Measurements from ENCODE around the gene ZRANB1. TPM values are rescaled to one million over a fixed set of nuclear protein-coding genes. Genes with fewer than 3 reads are reported as not detected.

Gene ZRANB1
- total and polyA plus RNA-seq, 10 of the 15 experiments (the other 5 are each of a cell fraction or from before 2014, with no cell fraction given), result 1.7 to 11.8 (median 6.2) TPM

DNA sequence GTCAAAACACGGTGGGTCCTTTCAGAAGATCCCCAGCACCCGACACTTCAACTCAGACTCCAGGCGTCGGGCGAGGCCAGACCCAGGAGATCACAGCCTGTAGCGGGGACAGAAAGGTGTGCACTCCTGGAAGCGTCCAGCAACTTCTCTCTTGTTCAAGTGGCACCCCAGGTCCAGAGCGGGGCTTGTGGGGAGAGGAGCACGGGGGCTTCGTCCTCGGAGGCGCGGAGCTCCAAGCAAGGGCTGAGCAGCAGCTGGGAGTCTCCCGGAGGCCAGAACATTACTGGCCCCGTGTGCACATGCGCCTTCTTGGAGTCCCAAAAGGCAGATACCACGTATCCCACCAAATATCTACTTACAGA is 54.9 kb downstream of the ZRANB1 start:
- 87% methylated on average over 17 of the region's 17 CpGs for WGBS (ENCODE audit: insufficient coverage, insufficient replicate concordance, low lambda C conversion rate, missing lambda C conversion rate)

More for the DNA sequence above, 54.9 kb downstream of the ZRANB1 start:
- DNase-seq (ENCODE audit: low read depth, low spot score), result no peak
- Histone ChIP-seq H3K36me3 (ENCODE audit: control insufficient read depth in 2 of 2, insufficient read depth in 2 of 2, low read length in 1 of 2) (no peaks in the 10 kb centered on the region), H3K9me3 (replicated peaks; ENCODE audit: control insufficient read depth, insufficient read depth, low read length) (no peaks in the 10 kb centered on the region), H3K27me3 (replicated peaks in 1 of 2; ENCODE audit: control insufficient read depth in 2 of 2, insufficient read depth in 2 of 2, low read length in 1 of 2) (no peaks in the 10 kb centered on the region), H3K27ac (ENCODE audit: control insufficient read depth, insufficient read depth) (no peak overlapping the region), H2AFZ (ENCODE audit: control insufficient read depth, low read depth, low read length) (no peak overlapping the region), H3K4me2 (ENCODE audit: control insufficient read depth, insufficient read depth) (no peak overlapping the region), H3K4me3 (no peak overlapping the region), H3K9ac (ENCODE audit: control insufficient read depth, insufficient read depth, low read length) (no peak overlapping the region), H3K4me1 (ENCODE audit: control insufficient read depth, insufficient read depth, low read length) (no peaks in the 10 kb centered on the region; the same call in 1 of the 2 replicates), H3K79me2 (ENCODE audit: control insufficient read depth, insufficient read depth, low read length) (no peaks in the 10 kb centered on the region), H4K20me1 (ENCODE audit: control insufficient read depth, insufficient read depth) (no peaks in the 10 kb centered on the region)
- CTCF ChIA-PET, result no interaction called here
- TF ChIP-seq NFIC (IDR thresholded peaks at IDR 0.05; ENCODE audit: low read depth, low read length) (no peak), NFXL1 (IDR thresholded peaks at IDR 0.05; ENCODE audit: borderline replicate concordance) (no peak), EED (IDR thresholded peaks at IDR 0.05; ENCODE audit: low read depth) (no peak), SUZ12 (IDR thresholded peaks at IDR 0.05; ENCODE audit: unreplicated experiment) (no peak), POLR2A (IDR thresholded peaks at IDR 0.05; ENCODE audit: low read depth, low read length) (no peak), MEF2A (IDR thresholded peaks at IDR 0.05; ENCODE audit: insufficient read depth, low read depth, low read length) (no peak), SMAD5 (IDR thresholded peaks at IDR 0.05; ENCODE audit: low read depth) (no peak), STAT3 (IDR thresholded peaks at IDR 0.05; ENCODE audit: low read depth, low read length) (no peak), POLR2AphosphoS2 (IDR thresholded peaks at IDR 0.05; ENCODE audit: low read depth, low read length) (no peak), POLR2AphosphoS5 (IDR thresholded peaks at IDR 0.05; ENCODE audit: low read length) (no peak), POU2F2 (IDR thresholded peaks at IDR 0.05; ENCODE audit: borderline replicate concordance, low read depth, low read length) (no peak), ZZZ3 (IDR thresholded peaks at IDR 0.05; ENCODE audit: control insufficient read depth, insufficient read length, low read depth) (no peak), HDAC2 (IDR thresholded peaks at IDR 0.05) (no peak)
- TF ChIP-seq, protein P1, sequence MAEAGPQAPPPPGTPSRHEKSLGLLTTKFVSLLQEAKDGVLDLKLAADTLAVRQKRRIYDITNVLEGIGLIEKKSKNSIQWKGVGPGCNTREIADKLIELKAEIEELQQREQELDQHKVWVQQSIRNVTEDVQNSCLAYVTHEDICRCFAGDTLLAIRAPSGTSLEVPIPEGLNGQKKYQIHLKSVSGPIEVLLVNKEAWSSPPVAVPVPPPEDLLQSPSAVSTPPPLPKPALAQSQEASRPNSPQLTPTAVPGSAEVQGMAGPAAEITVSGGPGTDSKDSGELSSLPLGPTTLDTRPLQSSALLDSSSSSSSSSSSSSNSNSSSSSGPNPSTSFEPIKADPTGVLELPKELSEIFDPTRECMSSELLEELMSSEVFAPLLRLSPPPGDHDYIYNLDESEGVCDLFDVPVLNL (IDR thresholded peaks at IDR 0.05; ENCODE audit: low read depth, low read length), result no peak
- TF ChIP-seq, protein P2, sequence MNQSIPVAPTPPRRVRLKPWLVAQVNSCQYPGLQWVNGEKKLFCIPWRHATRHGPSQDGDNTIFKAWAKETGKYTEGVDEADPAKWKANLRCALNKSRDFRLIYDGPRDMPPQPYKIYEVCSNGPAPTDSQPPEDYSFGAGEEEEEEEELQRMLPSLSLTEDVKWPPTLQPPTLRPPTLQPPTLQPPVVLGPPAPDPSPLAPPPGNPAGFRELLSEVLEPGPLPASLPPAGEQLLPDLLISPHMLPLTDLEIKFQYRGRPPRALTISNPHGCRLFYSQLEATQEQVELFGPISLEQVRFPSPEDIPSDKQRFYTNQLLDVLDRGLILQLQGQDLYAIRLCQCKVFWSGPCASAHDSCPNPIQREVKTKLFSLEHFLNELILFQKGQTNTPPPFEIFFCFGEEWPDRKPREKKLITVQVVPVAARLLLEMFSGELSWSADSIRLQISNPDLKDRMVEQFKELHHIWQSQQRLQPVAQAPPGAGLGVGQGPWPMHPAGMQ (IDR thresholded peaks at IDR 0.05; ENCODE audit: borderline replicate concordance), result no peak
- TF ChIP-seq, protein P3, sequence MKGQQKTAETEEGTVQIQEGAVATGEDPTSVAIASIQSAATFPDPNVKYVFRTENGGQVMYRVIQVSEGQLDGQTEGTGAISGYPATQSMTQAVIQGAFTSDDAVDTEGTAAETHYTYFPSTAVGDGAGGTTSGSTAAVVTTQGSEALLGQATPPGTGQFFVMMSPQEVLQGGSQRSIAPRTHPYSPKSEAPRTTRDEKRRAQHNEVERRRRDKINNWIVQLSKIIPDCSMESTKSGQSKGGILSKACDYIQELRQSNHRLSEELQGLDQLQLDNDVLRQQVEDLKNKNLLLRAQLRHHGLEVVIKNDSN (IDR thresholded peaks at IDR 0.05; ENCODE audit: borderline replicate concordance, extremely low read length, insufficient read depth, low read depth, low read length), result no peak
- no TSS peak for BruUV-seq (replicated peaks)
- in situ Hi-C loops (cut with MboI) (no loop called here), intact Hi-C loops (cut with micrococcal nuclease; ENCODE audit: unreplicated experiment) (no loop called here)
- SMC1A ChIA-PET (ENCODE audit: uncharacterized antibody, unreplicated experiment), result no interaction called here
- no peak for ATAC-seq
- RAD21 ChIA-PET (ENCODE audit: unreplicated experiment), result no interaction called here
- FAIRE-seq, result no peak
- POLR2A ChIA-PET, result no interaction called here
